ENCODE results near the gene FRMD4A.
"Not testable (repeated sequence)": the region's sequence is repeated elsewhere in the genome, so short reads cannot be mapped to it uniquely, and the experiment has no call there.

Gene FRMD4A

GRCh38 chr10:13877154-13877909, 453.4 kb downstream of the FRMD4A start:
- DNase-seq (ENCODE audit: low spot score), result no peak

GRCh38 chr10:13873196-13873595, 457.5 kb downstream of the FRMD4A start:
- DNase-seq (ENCODE audit: low spot score), result no peak

- no peak for DNase-seq (ENCODE audit: low spot score)
Measured at GRCh38 chr10:13872411-13872810, 458.3 kb downstream of the FRMD4A start.

GRCh38 chr10:13871776-13872175, 458.9 kb downstream of the FRMD4A start:
- DNase-seq (ENCODE audit: low spot score), result no peak

GRCh38 chr10:13871011-13871410, 459.7 kb downstream of the FRMD4A start:
- DNase-seq (ENCODE audit: low spot score), result no peak

- no peak for DNase-seq (ENCODE audit: low spot score)
Measured at GRCh38 chr10:13869295-13869664, 461.4 kb downstream of the FRMD4A start.

GRCh38 chr10:13868528-13869294, 462.0 kb downstream of the FRMD4A start:
- no peak for DNase-seq (ENCODE audit: low spot score)

- no peak for DNase-seq (ENCODE audit: low spot score)
Measured at GRCh38 chr10:13867822-13868221, 462.9 kb downstream of the FRMD4A start.

- DNase-seq (ENCODE audit: low spot score), result peak; percentile 98
Measured at GRCh38 chr10:13865758-13866491, 464.8 kb downstream of the FRMD4A start.

- not testable (repeated sequence) for DNase-seq (ENCODE audit: low spot score)
Measured at GRCh38 chr10:13865220-13865619, 465.5 kb downstream of the FRMD4A start.

GRCh38 chr10:13862546-13863233, 468.0 kb downstream of the FRMD4A start:
- no peak for DNase-seq (ENCODE audit: low spot score)

- no peak for DNase-seq (ENCODE audit: low spot score)
Measured at GRCh38 chr10:13860886-13861285, 469.8 kb downstream of the FRMD4A start.

GRCh38 chr10:13859979-13860654, 470.6 kb downstream of the FRMD4A start:
- DNase-seq (ENCODE audit: low spot score), result peak; percentile 80

GRCh38 chr10:13858709-13859108, 472.0 kb downstream of the FRMD4A start:
- DNase-seq (ENCODE audit: low spot score), result no peak

GRCh38 chr10:13857451-13857850, 473.3 kb downstream of the FRMD4A start:
- peak; percentile 48 for DNase-seq (ENCODE audit: low spot score)

GRCh38 chr10:13853854-13854253, 476.9 kb downstream of the FRMD4A start:
- DNase-seq (ENCODE audit: low spot score), result peak; percentile 79

- no peak for DNase-seq (ENCODE audit: low spot score)
Measured at GRCh38 chr10:13852872-13853271, 477.9 kb downstream of the FRMD4A start.

- DNase-seq (ENCODE audit: low spot score), result no peak
Measured at GRCh38 chr10:13851906-13852305, 478.8 kb downstream of the FRMD4A start.

- no peak for DNase-seq (ENCODE audit: low spot score)
Measured at GRCh38 chr10:13848520-13849445, 481.9 kb downstream of the FRMD4A start.

GRCh38 chr10:13847201-13847631, 483.5 kb downstream of the FRMD4A start:
- DNase-seq (ENCODE audit: low spot score), result no peak

Data from kidney capillary endothelial cell (primary cell).